HG03280 (cell line): ENCODE results near the gene TIMP1.

ENCODE experiments used
- ATAC-seq: cut with Tn5 transposase; IDR thresholded peaks from one replicate; pipeline ENCODE4 v1.9.1; 2021; ENCODE audit warnings: mild to moderate bottlenecking, moderate library complexity; ENCODE audit not compliant: unreplicated experiment

Gene TIMP1

DNA sequence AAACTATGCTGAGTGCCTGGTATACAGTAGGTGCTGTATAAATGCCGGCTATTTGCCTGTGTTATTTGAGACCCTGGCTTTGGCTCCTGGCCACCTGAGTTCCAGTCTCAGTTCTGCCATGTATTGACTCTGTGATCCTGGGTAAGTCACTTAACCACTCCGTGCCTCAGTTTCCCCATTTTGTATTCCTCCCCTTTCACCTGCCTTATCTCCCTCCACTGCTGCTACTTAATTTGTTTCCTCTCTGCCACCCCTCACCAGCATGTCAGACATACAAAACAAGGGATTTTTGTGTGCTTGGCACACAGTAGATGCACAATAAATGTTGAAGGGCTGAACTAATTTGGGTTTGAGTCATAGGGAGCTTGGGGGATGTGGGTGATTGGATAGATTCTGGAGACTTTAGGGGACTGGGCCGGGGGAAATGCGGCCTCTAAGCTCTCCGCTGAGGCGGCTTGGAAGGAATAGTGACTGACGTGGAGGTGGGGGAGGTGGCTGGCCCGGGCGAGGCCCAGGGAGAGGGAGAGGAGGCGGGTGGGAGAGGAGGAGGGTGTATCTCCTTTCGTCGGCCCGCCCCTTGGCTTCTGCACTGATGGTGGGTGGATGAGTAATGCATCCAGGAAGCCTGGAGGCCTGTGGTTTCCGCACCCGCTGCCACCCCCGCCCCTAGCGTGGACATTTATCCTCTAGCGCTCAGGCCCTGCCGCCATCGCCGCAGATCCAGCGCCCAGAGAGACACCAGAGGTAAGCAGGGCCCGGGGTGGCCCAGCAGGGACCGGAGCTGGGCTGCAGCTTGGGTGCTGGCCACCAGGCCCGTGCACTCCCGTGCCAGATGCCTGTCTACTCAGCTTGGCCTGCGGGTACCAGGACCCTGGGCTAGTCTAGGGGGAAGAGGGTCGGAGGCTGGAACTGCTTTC lies at the start of gene TIMP1:
Gene TIMP1, plus strand, starts transcription at position 706 of the 917 bp plus-strand sequence. CDS start 980 bp downstream, outside the sequence.
- ATAC-seq = peak; percentile 73

DNA sequence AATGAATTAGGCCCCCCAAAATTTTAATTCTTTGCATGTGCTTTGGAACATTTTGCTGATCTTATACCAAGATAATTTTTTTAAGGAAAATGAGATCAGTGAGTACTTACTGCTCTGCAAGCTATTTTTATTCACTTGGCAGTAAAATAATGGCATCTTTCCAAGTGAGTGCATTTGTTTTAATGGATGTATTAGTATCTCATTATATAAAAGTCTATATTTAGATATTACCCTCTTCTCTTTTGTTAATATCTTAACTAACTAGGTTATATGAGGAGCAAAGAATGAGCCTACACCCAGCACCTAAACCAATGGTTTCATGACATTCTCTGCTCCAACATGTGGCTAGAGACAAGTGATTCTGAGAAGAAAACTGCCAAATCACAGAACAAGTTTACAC lies 42.4 kb upstream of the TIMP1 start:
- ATAC-seq = no peak

DNA sequence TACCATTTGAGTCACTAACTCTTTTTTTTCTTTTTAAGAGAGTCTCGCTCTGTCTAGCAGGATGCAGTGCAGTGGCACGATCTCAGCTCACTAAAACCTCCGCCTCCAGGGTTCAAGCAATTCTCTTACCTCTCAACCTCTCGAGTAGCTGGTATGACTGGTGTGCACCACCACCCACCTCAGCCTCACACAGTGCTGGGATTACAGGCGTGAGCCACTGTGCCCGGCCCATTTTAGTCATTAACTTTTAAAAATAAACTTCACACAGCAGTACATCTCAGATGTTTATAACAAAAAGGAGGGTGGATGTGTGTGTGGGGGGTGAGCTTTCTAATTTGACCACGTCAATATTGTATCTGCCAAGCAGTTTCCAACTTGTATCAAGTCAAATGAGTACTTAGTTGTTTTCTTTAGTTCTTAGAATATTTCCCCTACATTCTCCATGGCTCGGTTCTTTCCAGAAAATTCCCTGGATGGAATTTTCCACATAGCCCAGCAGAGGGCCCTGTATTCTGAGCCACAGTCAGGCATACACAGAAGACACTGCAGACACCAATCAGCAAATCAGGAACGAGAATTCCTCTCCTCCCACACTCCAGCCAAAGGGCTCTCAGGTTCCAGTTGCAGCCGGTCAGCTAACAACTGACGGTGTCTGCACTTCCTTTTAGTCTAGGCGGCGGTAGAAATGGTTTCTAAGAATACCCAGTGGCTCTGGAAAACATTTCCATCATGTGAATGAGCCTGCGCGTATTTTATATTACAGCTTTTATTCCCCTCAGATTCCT lies 41.3 kb upstream of the TIMP1 start:
- ATAC-seq = no peak

DNA sequence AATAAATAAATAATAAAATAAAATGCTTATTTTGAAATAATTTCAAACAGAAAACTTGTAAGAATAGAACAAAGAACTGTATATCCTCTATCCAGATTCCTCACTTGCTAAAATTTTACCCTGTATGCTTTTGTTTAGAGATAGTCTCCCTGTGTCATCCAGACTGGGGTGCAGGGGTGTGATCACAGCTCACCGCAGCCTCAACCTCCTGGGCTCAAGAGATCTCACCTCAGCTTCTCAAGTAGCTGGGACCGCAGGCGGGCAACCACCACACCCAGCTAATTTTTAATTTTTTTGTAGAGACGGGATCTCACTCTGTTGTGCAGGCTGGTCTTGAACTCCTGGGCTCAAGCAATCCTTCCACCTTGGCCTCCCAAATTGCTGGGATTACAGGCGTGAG lies 38.7 kb upstream of the TIMP1 start:
- ATAC-seq = no peak

DNA sequence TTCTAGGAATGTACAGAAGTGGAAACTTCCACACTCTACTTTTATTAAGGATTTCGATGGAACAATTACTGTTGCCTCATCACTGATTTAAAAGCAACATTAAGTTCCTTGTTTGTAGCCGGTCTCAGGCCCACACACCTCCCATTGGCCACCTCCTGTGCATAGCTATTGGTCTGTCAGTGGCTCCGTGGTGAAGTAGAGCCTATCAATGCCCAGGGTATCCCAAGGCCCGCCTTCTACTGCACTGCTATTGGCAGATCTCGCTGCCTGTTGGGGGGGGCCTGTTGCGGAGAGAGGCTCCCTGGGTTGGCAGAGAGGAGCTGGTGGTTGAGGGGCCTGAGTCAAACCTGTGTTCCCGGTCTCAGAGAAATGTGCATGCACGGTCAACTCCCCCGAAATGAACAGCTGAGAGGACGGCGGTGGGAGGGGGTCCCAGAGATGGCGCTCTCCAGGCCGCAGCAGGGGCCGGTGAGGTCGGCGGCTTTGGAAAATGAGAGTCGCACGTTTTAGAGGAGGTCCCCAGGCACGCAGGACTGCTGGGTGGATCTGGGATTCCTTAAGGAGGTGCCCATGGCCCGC lies 26.1 kb upstream of the TIMP1 start:
- ATAC-seq = peak; percentile 94

DNA sequence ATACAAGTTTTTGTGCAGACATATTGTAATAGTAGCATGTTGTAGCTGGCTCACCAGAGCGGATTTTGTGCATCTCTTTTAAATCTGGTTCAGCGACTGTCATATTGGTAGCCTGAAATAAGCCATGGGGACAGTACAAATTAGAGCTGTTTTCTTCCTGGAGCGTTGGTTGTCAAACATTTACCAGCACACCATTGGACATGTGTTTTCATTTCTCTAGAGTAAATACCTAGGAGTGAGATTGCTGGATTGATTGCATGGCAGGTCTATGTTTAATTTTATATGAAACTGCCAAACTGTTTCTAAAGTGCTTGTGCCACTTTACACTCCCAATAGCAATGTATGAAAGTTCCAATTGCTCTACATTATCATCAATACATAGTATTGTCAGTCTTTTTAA lies 23.8 kb upstream of the TIMP1 start:
- ATAC-seq = no peak

DNA sequence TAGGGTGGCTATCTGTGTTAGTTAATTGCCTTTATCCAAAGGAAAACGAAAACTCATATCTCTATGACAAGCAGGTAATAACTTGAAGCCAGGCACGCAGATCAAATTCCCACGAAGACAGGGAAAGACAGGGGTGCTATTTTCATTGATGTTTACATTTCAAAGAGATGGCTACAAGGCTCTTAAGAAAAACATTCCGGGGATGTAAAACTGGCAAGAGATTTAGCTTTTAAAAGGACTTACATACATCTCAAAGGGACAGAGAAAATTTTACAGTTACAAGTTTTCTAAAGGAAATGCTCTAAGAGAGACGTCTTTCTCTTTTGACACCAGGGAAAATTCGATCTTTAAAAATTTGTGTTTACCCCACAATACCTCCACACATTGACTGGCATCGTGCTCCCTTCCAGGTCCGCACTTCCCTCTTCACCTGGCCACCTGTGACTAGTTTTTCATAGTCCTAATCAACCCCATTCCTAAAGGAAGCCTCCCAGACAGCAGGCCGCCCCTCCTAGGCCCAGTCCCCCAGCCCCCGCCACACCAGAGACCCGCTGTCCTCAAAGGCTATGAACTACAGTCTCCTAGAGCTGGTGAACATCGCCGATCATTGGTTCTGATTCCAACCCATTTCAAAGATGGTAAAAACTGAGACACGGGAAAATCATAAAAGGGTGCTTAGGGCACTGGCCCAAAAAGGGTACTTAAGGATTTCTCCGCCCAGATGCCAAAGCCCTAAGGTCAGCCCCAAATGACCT lies 21.9 kb upstream of the TIMP1 start:
- no peak for ATAC-seq

DNA sequence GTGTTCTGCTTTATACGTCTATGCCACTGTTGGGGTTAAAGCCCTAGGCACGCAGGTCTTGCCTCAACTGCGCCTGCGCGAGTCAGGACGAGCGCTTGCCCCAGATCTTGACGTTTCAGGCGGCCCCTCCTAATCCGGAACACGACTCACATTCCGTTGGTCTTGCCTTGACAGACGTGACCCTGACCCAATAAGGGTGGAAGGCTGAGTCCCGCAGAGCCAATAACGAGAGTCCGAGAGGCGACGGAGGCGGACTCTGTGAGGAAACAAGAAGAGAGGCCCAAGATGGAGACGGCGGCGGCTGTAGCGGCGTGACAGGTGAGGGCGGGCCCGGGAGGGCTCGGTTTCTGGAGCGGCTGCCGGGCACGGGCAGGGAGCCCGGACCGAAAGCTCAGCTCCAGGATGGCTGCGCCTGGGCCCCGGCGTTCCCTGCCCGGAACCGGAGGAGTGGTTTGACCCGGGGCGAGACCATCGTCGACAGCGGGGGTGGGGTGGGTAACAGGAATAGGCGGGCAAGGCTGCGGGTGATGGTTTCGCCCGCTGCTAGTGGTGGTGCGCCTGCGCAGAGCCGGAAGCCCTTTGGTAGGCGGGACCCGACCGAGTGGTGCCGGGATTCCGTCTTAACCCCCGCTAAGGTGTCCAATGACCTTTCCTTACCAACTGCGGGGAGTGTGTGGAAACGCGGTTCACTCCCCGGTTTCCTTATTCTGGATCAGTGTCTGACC lies 21.1 kb upstream of the TIMP1 start, which contains the start of gene ARAF:
Gene ARAF, plus strand, starts transcription at position 272 of the 725 bp plus-strand sequence. CDS start 1,763 bp downstream, outside the sequence.
- ATAC-seq = peak; percentile 88

DNA sequence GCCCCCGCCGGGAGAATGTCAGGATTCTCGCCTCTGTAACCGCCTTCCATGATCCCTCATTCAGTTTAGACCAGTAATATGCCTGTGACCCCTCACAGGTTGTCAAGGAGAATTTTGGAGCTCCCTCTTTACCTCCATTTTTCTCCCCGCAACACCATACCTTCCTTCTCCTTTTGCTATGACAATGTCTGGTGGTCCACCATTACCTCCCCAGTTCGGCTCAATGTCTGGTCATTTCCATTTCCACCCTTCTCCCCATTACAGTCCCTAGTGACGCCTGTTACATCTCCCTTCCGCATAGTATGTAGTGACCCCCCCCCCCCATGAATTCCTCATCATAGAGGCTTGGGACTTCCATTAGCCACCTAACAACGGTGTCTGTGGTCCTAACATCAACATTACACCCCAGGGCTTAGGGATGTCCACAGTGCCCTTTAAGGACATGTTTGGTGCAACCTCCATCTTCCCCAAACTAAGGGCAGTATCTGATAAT lies 20.5 kb upstream of the TIMP1 start:
- no peak for ATAC-seq

DNA sequence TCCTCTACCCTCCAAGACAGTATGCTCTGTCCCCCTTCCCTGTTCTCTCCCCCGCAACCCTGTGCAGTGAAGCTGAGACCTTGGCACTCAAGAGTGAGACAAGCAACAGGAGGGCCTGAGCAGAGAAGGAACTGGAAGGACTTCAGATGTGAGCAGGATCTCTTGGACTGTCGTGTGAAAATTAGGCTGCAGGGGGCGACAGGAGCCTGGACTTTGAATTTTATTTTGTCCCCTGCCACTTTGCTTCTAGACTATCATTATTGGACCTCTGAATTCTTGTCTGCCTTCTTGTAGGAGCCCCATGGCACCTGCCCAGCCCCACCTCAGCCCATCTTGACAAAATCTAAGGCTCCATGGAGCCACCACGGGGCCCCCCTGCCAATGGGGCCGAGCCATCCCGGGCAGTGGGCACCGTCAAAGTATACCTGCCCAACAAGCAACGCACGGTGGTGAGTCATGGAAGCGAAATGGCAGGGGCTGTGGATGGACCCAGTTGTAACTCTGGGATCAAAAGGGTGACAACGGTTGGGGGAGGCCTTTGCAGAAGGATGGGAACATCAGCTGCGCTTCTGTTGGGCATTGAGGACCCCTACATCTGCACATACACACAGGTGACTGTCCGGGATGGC lies 19.5 kb upstream of the TIMP1 start:
- no peak for ATAC-seq

DNA sequence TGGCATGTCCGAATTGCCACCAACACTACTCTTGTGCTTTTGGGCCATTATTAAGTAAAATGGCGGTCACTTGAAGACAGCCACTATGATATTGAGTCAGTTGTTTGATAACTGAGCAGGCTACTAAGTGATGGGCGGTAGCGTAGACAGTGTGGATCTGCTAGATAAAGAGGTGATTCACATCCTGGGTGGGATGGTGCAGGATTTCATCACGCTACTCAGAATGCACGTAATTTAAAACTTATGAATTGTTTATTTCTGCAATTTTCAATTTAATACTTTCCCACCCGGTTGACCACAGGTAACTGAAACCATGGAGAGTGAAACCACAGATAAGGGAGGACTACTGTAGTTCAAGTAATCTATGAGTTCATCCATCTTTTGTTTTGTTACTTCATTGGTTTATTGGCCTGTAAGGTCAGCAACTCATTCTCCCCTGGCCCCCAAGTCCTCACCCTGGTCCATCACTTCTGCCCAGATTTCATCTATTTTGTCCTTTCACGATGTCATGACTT lies 18.4 kb upstream of the TIMP1 start:
- ATAC-seq = no peak

DNA sequence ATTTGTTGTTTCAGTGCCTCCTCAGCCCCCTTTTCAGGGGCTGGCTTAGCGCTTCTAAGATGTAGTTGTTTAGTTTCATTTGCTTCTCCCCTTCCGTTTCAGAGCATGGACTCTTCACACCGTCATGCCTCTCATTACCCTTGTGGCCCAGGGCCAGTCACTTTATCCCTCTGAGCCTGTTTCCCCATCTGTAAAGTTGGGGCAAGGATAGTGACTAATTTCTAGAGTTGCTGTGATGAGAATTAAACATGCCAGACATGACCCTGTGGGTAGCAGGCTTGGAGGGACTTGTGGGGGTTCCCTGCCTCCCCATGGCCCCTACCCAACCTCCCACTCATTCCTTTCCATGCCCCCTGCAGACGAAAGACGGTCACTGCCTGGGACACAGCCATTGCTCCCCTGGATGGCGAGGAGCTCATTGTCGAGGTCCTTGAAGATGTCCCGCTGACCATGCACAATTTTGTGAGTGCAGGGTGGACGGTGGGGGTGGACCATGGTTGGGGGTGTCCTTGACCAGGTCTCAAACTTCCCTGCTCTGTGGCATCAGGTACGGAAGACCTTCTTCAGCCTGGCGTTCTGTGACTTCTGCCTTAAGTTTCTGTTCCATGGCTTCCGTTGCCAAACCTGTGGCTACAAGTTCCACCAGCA lies 17.7 kb upstream of the TIMP1 start:
- ATAC-seq = no peak

DNA sequence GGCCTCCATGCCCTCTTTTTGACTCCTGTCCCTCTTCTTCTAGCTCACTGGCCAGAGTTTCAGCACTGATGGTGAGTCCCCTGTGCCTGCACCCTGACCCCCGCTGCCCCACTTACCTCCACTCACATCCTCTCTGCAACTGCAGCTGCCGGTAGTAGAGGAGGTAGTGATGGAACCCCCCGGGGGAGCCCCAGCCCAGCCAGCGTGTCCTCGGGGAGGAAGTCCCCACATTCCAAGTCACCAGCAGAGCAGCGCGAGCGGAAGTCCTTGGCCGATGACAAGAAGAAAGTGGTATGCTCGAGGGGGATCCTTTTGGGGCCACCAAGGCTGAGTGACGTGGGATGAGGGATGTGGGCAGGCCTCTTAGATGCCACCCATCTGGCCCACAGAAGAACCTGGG lies 15.4 kb upstream of the TIMP1 start:
- ATAC-seq = no peak

DNA sequence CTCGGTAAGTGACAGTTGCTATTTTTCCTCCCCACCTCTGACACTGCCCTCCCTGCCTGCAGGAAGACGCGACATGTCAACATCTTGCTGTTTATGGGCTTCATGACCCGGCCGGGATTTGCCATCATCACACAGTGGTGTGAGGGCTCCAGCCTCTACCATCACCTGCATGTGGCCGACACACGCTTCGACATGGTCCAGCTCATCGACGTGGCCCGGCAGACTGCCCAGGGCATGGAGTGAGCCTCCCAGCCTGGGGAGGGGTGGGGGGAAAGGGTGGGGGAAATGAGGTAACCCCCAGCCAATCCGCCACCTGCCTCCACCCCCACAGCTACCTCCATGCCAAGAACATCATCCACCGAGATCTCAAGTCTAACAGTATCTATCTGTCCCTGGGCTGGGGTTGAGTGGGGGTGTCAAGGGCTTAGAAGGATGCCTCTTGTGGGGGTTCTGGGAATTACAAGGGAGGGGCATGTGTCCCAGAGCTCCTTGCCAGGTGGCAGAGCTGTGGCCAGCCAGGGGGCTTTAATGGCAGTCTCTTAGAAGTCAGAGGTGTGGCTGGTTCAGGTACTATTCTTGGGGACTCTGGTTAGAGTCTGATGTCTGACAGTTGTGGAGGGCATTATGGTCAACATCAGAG lies 13.5 kb upstream of the TIMP1 start:
- no peak for ATAC-seq

DNA sequence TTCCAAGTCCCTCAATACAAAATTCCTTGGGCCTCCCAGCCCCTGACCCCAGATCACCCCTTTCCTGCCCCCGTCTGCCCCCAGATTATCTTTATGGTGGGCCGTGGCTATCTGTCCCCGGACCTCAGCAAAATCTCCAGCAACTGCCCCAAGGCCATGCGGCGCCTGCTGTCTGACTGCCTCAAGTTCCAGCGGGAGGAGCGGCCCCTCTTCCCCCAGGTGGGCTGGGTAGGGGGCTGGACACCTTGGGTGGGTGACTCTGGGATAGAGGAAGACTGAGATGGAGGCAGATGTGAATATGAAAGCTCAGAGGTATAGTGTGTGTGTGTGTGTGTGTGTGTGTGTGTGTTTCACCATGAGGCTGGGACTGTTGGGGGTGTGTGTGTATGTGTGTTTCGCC lies 11.4 kb upstream of the TIMP1 start:
- ATAC-seq = no peak

DNA sequence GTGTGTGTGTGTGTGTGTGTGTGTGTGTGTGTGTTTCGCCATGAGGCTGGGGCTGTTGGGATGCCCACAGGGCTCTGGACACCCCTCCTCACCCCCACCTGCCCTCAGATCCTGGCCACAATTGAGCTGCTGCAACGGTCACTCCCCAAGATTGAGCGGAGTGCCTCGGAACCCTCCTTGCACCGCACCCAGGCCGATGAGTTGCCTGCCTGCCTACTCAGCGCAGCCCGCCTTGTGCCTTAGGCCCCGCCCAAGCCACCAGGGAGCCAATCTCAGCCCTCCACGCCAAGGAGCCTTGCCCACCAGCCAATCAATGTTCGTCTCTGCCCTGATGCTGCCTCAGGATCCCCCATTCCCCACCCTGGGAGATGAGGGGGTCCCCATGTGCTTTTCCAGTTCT lies 11.0 kb upstream of the TIMP1 start:
- ATAC-seq = no peak

DNA sequence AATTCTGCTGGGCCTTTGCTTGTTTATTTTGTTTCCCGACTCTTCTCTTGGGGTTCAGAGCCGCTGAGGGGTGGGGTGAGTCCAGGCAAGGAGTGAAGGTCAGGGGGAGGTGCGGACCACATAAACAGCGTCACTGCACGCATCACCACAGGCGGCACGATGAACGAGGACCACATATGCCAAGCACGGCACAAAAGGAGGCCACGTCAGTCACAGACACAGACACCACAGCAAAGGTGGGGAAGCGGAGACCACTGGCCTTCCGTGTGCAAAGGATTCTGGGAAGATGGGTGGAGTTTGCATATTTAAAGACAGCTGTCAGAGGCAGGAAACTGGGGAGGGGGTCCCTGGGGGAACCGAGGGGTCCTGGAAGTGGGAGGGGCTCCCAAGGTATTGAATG lies 10.3 kb upstream of the TIMP1 start:
- ATAC-seq = no peak

DNA sequence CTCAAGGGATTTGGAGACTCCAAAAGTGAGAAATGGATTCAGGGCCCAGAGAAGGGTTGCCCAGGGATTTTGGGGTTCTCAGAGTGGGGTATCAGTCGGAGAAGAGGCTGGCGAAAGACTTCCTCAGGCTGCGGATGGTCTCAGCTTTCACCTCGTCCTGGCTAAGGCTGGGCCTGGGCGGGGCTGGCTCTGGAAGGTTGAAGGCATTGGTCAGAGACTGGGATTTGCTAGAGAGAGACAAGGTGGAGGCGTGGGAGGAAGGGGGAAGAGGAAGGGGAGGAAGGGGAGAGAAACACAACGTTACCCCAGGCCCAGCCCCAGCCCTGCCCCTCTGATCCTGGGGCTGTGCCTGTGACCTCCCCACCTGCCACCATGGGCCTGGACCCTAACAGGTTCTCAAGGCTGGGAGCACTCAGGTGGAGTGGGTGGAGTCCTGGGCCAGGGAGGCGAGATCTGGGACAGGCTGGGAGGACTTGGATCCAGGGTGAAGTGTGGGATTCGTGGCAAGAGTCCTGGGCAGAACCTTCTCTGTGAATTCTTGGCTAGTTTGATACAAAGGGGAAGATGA lies 9.4 kb upstream of the TIMP1 start:
- ATAC-seq = no peak
